Kidney (tissue), 14 donors: ENCODE results near the gene COL23A1. TPM values are rescaled to one million over a fixed set of nuclear protein-coding genes. Genes with fewer than 3 reads are reported as not detected.

ENCODE experiments used
- DNase-seq, 5 donors: peaks; one replicate each; pipeline ENCODE4 v3.0.0-alpha.2; 2013 to 2020
- FAIRE-seq: peaks from 2 replicates; lab custom pipeline; 2012; peaks lifted over from hg19 to GRCh38; lab: Jason Lieb, UNC
- H3K27ac ChIP-seq, 2 donors: one replicate each; pipeline ENCODE4 v1.7.0; 2013; ENCODE audit warnings: low read depth in 2 of 2, low read length in 2 of 2, inconsistent platforms in 1 of 2
- H3K27me3 ChIP-seq: one replicate; pipeline ENCODE4 v1.7.1; 2013; ENCODE audit warnings: low read length, inconsistent platforms; ENCODE audit not compliant: control insufficient read depth, insufficient read depth
- H3K36me3 ChIP-seq, 3 donors: one replicate each; pipeline versions ENCODE4 v1.7.0 to v1.7.1; 2013; ENCODE audit warnings: low read length in 3 of 3, control low read depth in 1 of 3, inconsistent platforms in 1 of 3; ENCODE audit not compliant: insufficient read depth in 3 of 3, control insufficient read depth in 2 of 3
- H3K4me1 ChIP-seq, 3 donors: one replicate each; pipeline versions ENCODE4 v1.7.0 to v1.7.1; 2013; ENCODE audit warnings: low read length in 3 of 3, inconsistent platforms in 1 of 3, low read depth in 1 of 3; ENCODE audit not compliant: control insufficient read depth in 2 of 3, insufficient read depth in 2 of 3
- H3K4me3 ChIP-seq, 3 donors: one replicate each; pipeline versions ENCODE4 v1.7.0 to v1.8.1; 2013; ENCODE audit warnings: low read length in 3 of 3, control low read depth in 1 of 3, inconsistent platforms in 1 of 3
- H3K9ac ChIP-seq, 3 donors: one replicate each; pipeline versions ENCODE4 v1.7.0 to v1.7.1; 2013; ENCODE audit warnings: low read length in 3 of 3, control low read depth in 1 of 3, inconsistent platforms in 1 of 3
- H3K9me3 ChIP-seq, 3 donors: one replicate each; pipeline versions ENCODE4 v1.7.0 to v1.7.1; 2013; ENCODE audit warnings: low read length in 3 of 3, control low read depth in 1 of 3, inconsistent platforms in 1 of 3; ENCODE audit not compliant: control insufficient read depth in 2 of 3, insufficient read depth in 1 of 3
- CTCF ChIP-seq: IDR thresholded peaks from 3 replicates; pipeline ENCODE4 v1.5.1; 2012; ENCODE audit warnings: mild to moderate bottlenecking, moderate library complexity, borderline replicate concordance; ENCODE audit not compliant: insufficient read depth; ENCODE audit errors: extremely low read depth
- intact Hi-C: fragments of 100-400 bp; cut with DNase I; formaldehyde crosslinking; loops from one replicate; pipeline ENCODE4 v1.11.1; 2022
- polyA plus RNA-seq: library from polyadenylated mRNA; stranded (reverse); fragments of 350-450 nt; fragmentation: Illumina TruSeq; extraction: RNeasy Lipid Tissue Mini Kit (QIAGEN cat#74804); gene quantifications from one replicate; pipeline ENCODE4 v1.2.3, GENCODE V29; 2014; ENCODE audit warnings: low read depth, low replicate concordance; ENCODE audit not compliant: insufficient read depth
- total RNA-seq: library from RNA; stranded (reverse); fragmentation: NEBNext Ultra II Directional; extraction: Animal tissue kit (Norgen Biotek cat#: 25700); gene quantifications from one replicate; pipeline ENCODE4 v1.2.1, GENCODE V29; 2021
- donor health status: control.
- donor health status: control.
- donor health status: control.
- donor health status: control.
- donor health status: control.
- donor health status: DM: yes; HTN: yes; CAD: no.
- donor health status: Normal renal cell carcinoma (clear cell type).

The COL23A1 gene
- total and polyA plus RNA-seq, 2 donors from 2014 or later = 4.1 to 8.7 TPM

GRCh38 chr5:178221282-178221681 lies 368.9 kb downstream of the COL23A1 start:
- Histone ChIP-seq H3K4me3 (no peak overlapping the region), H3K36me3 (peaks cover 3 to 15% (median 6%) of the 10 kb centered on the region in 3 donors), H3K9me3 (no peaks in the 10 kb centered on the region), H3K4me1 (peaks cover 0 to 5% (median 0%) of the 10 kb centered on the region in 3 donors), H3K27me3 (no peaks in the 10 kb centered on the region), H3K27ac (no peak overlapping the region), H3K9ac (no peak overlapping the region)
- intact Hi-C loops = no loop called here
- no peak for TF ChIP-seq CTCF
- DNase-seq (peak in 1 of 5 donors; percentile 22), FAIRE-seq (no peak)

GRCh38 chr5:178218827-178219226 lies 371.4 kb downstream of the COL23A1 start:
- Histone ChIP-seq H3K9ac (no peak overlapping the region), H3K27ac (no peak overlapping the region), H3K4me1 (peaks cover 0 to 15% (median 9%) of the 10 kb centered on the region in 3 donors), H3K36me3 (peaks cover 3 to 33% (median 15%) of the 10 kb centered on the region in 3 donors), H3K9me3 (no peaks in the 10 kb centered on the region), H3K4me3 (no peak overlapping the region), H3K27me3 (no peaks in the 10 kb centered on the region)
- FAIRE-seq (peak; percentile 65), DNase-seq (no peak)
- intact Hi-C loops = no loop called here
- TF ChIP-seq CTCF = no peak

GRCh38 chr5:178218237-178218776 lies 371.9 kb downstream of the COL23A1 start:
- Histone ChIP-seq H3K4me1 (peaks cover 0 to 18% (median 11%) of the 10 kb centered on the region in 3 donors), H3K27ac (no peak overlapping the region), H3K36me3 (peaks cover 3 to 33% (median 15%) of the 10 kb centered on the region in 3 donors), H3K4me3 (no peak overlapping the region), H3K9me3 (no peaks in the 10 kb centered on the region), H3K27me3 (no peaks in the 10 kb centered on the region), H3K9ac (no peak overlapping the region)
- FAIRE-seq (no peak), DNase-seq (no peak)
- intact Hi-C loops = no loop called here
- TF ChIP-seq CTCF = no peak
